OCI-LY7 (cell line): ENCODE data around the gene PSKH1.

Experiments used
- EZH2phosphoT487 ChIP-seq: fragments of 200-600 bp; sonication (generic); IDR thresholded peaks from 2 replicates; pipeline ENCODE4 v1.6.1; 2018; ENCODE audit warnings: low read depth, borderline replicate concordance, mild to moderate bottlenecking, mixed run types, antibody characterized with exemption, low read length, moderate library complexity, mixed read lengths
- TF ChIP-seq, protein P1 (sequence below): fragments of 200-600 bp; sonication (generic); conservative IDR thresholded peaks from 2 replicates; pipeline ENCODE4 v1.5.1; 2014; ENCODE audit warnings: mild to moderate bottlenecking, antibody characterized with exemption, low read length, moderate library complexity, mixed read lengths

DNA sequence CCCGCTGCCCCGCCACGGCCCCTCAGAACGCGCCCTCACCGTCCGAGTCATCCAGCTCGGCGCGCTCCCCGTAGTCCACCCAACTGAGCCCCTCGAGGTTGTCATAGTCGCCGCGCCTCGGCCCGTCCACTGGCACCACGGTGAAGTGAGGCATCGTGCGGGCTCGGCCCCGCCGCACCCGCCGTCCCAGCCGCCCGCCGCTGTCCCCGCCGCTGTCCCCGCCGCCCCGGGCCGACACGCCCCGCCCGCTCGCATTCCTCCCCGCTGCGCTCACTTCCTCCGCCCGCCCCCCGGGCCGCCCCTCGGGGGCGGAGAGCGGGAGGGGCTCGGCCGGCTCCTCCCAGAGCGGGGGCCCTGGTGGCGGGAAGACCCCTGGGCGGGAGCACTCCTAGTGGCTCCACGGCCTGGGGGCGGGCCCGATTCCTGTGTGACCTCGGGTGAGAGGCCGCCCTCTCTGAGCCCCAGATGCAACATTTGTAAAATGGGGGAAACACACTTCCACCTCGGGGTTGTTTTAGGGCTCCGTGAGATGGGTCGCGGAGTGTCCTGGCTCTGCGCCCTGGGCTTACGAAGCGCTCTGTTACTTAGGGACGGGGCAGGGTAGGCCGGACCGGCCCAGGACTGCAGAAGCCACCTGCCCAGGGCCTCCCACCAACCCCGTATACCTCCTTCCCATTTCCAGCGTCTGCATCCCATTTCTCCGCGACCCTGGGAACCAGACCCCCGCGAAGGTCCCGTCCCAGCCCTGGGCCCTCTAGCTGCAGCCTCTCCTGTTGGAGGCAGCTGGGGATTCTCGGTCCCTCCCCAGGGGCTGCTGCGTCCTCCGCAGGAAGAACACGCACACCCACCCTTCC lies 75.6 kb downstream of the PSKH1 start, which contains the start of gene SLC12A4:
- TF ChIP-seq, protein P1, sequence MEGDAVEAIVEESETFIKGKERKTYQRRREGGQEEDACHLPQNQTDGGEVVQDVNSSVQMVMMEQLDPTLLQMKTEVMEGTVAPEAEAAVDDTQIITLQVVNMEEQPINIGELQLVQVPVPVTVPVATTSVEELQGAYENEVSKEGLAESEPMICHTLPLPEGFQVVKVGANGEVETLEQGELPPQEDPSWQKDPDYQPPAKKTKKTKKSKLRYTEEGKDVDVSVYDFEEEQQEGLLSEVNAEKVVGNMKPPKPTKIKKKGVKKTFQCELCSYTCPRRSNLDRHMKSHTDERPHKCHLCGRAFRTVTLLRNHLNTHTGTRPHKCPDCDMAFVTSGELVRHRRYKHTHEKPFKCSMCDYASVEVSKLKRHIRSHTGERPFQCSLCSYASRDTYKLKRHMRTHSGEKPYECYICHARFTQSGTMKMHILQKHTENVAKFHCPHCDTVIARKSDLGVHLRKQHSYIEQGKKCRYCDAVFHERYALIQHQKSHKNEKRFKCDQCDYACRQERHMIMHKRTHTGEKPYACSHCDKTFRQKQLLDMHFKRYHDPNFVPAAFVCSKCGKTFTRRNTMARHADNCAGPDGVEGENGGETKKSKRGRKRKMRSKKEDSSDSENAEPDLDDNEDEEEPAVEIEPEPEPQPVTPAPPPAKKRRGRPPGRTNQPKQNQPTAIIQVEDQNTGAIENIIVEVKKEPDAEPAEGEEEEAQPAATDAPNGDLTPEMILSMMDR: no peak
- TF ChIP-seq EZH2phosphoT487: no peak
